ENCODE data around the gene ROMO1. TPM values are rescaled to one million over a fixed set of nuclear protein-coding genes. Genes with fewer than 3 reads are reported as not detected.

ROMO1 gene
- total RNA-seq, 1 experiment from 2014 or later: 357 TPM

DNA sequence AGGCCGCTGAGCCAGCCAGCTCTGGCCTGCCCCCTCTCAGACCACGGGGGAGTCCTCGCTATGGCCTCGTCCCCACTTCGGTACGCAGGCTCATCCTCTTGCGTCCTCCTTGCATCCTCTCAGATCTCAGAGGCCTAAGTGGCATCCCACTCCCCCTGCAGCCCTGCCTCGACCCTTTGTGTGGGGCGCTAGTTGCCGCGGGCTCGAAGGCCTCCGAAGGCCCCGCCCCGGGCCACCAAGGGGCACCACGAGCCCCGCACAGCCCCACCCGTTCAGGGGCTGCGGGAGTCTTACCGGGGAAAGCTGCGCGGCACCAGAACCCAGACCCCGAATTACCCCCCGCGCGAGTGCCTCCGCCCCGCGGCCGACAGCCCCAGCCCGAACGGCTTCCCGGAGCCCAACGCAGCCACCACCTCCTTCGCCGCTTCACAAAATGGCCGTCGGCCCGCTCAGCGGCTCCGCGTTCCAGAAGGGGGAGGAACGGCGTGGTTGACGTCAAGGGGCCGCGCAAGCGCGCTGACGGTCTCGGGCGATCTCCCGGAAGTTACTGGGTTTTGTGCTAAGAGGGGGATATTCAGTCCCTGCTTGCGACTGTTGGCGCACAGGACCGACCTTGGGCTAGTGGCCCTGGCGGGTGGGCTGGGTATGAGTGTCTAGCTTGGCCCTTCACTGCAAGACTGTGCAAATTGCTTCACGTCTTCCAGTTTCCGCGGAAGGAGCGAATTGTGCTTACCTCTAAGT, 34.6 kb upstream of the ROMO1 start, which contains the start of the genes CPNE1 and RBM12:
Gene CPNE1 (minus strand): TSS at position 435 of the 741 bp plus-strand sequence. CDS start 31,977 bp downstream, outside the sequence.
Gene RBM12 (minus strand): TSS at position 435 of the 741 bp plus-strand sequence. CDS start 9,578 bp downstream, outside the sequence.
- ChIA-PET POLR2A (interaction anchor here (0.6 to 4.2 kb wide), 12 partner anchors 12 to 406 kb away, joined by 3 to 57 read pairs (median 8); partner anchors contain the start of genes CEP250, NFS1, RBM39 and ROMO1), CTCF (interaction anchor here (0.5 to 2.3 kb wide), 9 partner anchors 22 to 788 kb away, joined by 3 to 46 read pairs (median 4); partner anchors contain the start of genes ACSS2, ERGIC3, RBM39 and SCAND1)
- H3K36me3 Mint-ChIP-seq (ENCODE audit: insufficient read depth, unreplicated experiment): peaks cover 25% of the 10 kb centered on the region
- Histone ChIP-seq H3K4me3 (ENCODE audit: low read depth, low read length) (peak within 1 kb of the TSS; percentile 87), H3K4me1 (peaks cover 30% of the 10 kb centered on the region), H3K27me3 (replicated peaks; ENCODE audit: control insufficient read depth, insufficient read depth, low read length) (no peaks in the 10 kb centered on the region), H3K9me3 (no peaks in the 10 kb centered on the region), H3K36me3 (ENCODE audit: control insufficient read depth, insufficient read depth, low read length) (no peaks in the 10 kb centered on the region)
- peaks cover 22% of the 10 kb centered on the region for H3K4me1 Mint-ChIP-seq (ENCODE audit: low read depth, unreplicated experiment)
- TF ChIP-seq, protein P1, sequence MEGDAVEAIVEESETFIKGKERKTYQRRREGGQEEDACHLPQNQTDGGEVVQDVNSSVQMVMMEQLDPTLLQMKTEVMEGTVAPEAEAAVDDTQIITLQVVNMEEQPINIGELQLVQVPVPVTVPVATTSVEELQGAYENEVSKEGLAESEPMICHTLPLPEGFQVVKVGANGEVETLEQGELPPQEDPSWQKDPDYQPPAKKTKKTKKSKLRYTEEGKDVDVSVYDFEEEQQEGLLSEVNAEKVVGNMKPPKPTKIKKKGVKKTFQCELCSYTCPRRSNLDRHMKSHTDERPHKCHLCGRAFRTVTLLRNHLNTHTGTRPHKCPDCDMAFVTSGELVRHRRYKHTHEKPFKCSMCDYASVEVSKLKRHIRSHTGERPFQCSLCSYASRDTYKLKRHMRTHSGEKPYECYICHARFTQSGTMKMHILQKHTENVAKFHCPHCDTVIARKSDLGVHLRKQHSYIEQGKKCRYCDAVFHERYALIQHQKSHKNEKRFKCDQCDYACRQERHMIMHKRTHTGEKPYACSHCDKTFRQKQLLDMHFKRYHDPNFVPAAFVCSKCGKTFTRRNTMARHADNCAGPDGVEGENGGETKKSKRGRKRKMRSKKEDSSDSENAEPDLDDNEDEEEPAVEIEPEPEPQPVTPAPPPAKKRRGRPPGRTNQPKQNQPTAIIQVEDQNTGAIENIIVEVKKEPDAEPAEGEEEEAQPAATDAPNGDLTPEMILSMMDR (IDR thresholded peaks at IDR 0.05; ENCODE audit: insufficient read depth in 1 of 2, low read depth in 1 of 2, low read length in 1 of 2, severe bottlenecking in 1 of 2, unreplicated experiment in 1 of 2): no peak
- BruUV-seq (replicated peaks): no TSS peak
- intact Hi-C loops (cut with micrococcal nuclease; ENCODE audit: unreplicated experiment): loop anchor here (1.0 to 10.0 kb wide), 4 partner anchors 34 to 100 kb away; partner anchors contain the start of genes NFS1, RBM39 and ROMO1
- peak within 1 kb of the TSS; percentile 84 for H3K4me3 Mint-ChIP-seq (ENCODE audit: unreplicated experiment)
- H3K27ac Mint-ChIP-seq (ENCODE audit: unreplicated experiment): peak within 1 kb of the TSS; percentile 96
- peak; percentile 99 for DNase-seq
- no peaks in the 10 kb centered on the region for H3K9me3 Mint-ChIP-seq (ENCODE audit: unreplicated experiment)
- no peaks in the 10 kb centered on the region for H3K27me3 Mint-ChIP-seq (ENCODE audit: insufficient read depth, unreplicated experiment)

DNA sequence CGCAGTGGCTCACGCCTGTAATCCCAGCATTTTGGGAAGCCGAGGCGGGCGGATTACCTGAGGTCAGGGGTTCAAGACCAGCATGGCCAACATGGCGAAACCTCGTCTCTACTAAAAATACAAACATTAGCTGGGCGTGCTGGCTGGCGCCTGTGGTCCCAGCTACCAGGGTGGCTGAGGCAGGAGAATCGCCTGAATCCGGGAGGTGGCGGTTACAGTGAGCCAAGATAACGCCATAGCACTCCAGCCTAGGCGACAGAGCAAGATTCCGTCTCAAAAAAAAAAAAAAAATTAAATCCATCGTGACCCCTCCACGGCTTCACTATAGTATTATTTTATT, 33.3 kb upstream of the ROMO1 start:
- Mint-ChIP-seq H3K36me3 (ENCODE audit: insufficient read depth, unreplicated experiment) (peaks cover 25% of the 10 kb centered on the region), H3K27ac (ENCODE audit: unreplicated experiment) (no peak overlapping the region), H3K4me1 (ENCODE audit: low read depth, unreplicated experiment) (peaks cover 22% of the 10 kb centered on the region), H3K9me3 (ENCODE audit: unreplicated experiment) (no peaks in the 10 kb centered on the region), H3K27me3 (ENCODE audit: insufficient read depth, unreplicated experiment) (no peaks in the 10 kb centered on the region), H3K4me3 (ENCODE audit: unreplicated experiment) (no peak overlapping the region)
- TF ChIP-seq, protein P1 (IDR thresholded peaks at IDR 0.05; ENCODE audit: insufficient read depth in 1 of 2, low read depth in 1 of 2, low read length in 1 of 2, severe bottlenecking in 1 of 2, unreplicated experiment in 1 of 2): no peak
- peak in 1 of 2 experiments; percentile 40 for DNase-seq
- H3K9me3 ChIP-seq: no peaks in the 10 kb centered on the region
- CTCF ChIA-PET: interaction anchor here (0.6 kb wide), 1 partner anchor 191 kb away, joined by 3 read pairs; no protein-coding TSS in a partner anchor
- H3K36me3 ChIP-seq (ENCODE audit: control insufficient read depth, insufficient read depth, low read length): no peaks in the 10 kb centered on the region
- POLR2A ChIA-PET: interaction anchor here (0.6 to 4.2 kb wide), 3 partner anchors 31 to 189 kb away, joined by 3 to 57 read pairs (median 3); partner anchors contain the start of gene RBM39
- no peak overlapping the region for H3K4me3 ChIP-seq (ENCODE audit: low read depth, low read length)
- no TSS peak for BruUV-seq (replicated peaks)
- intact Hi-C loops (cut with micrococcal nuclease; ENCODE audit: unreplicated experiment): loop anchor here (2.0 to 10.0 kb wide), 3 partner anchors 33 to 101 kb away; partner anchors contain the start of genes NFS1, RBM39 and ROMO1
- no peaks in the 10 kb centered on the region for H3K27me3 ChIP-seq (replicated peaks; ENCODE audit: control insufficient read depth, insufficient read depth, low read length)
- H3K4me1 ChIP-seq: peaks cover 24% of the 10 kb centered on the region

DNA sequence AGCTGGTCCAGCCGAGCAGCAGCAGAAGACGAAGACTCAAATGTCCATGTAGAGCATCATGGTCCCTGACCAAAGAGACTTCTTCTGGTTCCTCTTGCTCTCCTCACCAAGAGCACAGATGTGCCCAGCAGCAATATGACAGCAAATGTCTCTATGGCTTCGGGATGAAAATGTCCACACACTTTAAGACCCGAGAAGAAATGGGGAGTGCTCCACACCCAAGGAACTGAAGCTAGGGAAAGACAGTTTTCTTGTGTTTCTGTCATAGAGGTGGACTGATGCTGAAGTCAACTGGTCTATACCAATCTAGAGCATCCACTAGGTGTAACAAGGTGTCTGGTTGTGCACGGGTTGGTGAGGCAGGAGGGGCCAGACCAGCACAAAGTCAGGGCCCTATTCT, 30.0 kb upstream of the ROMO1 start:
- no peaks in the 10 kb centered on the region for H3K9me3 Mint-ChIP-seq (ENCODE audit: unreplicated experiment)
- no peaks in the 10 kb centered on the region for H3K27me3 ChIP-seq (replicated peaks; ENCODE audit: control insufficient read depth, insufficient read depth, low read length)
- H3K36me3 ChIP-seq (ENCODE audit: control insufficient read depth, insufficient read depth, low read length): no peaks in the 10 kb centered on the region
- H3K27ac Mint-ChIP-seq (ENCODE audit: unreplicated experiment): no peak overlapping the region
- TF ChIP-seq, protein P1 (IDR thresholded peaks at IDR 0.05; ENCODE audit: insufficient read depth in 1 of 2, low read depth in 1 of 2, low read length in 1 of 2, severe bottlenecking in 1 of 2, unreplicated experiment in 1 of 2): no peak
- BruUV-seq (replicated peaks): no TSS peak
- intact Hi-C loops (cut with micrococcal nuclease; ENCODE audit: unreplicated experiment): loop anchor here (10.0 kb wide), 1 partner anchor 104 kb away; no protein-coding TSS in a partner anchor
- no peaks in the 10 kb centered on the region for H3K27me3 Mint-ChIP-seq (ENCODE audit: insufficient read depth, unreplicated experiment)
- H3K36me3 Mint-ChIP-seq (ENCODE audit: insufficient read depth, unreplicated experiment): peaks cover 26% of the 10 kb centered on the region
- no peak overlapping the region for H3K4me3 ChIP-seq (ENCODE audit: low read depth, low read length)
- H3K9me3 ChIP-seq: no peaks in the 10 kb centered on the region
- H3K4me1 ChIP-seq: no peaks in the 10 kb centered on the region
- ChIA-PET CTCF (no interaction called here), POLR2A (no interaction called here)
- no peak overlapping the region for H3K4me3 Mint-ChIP-seq (ENCODE audit: unreplicated experiment)
- H3K4me1 Mint-ChIP-seq (ENCODE audit: low read depth, unreplicated experiment): no peaks in the 10 kb centered on the region
- DNase-seq: no peak

All from Caco-2 (cell line).